HS-27A (cell line): ENCODE measurements around the gene GPR162.

Source experiments
- DNase-seq: peaks from one replicate; pipeline ENCODE4 v3.0.0-alpha.2; 2012; ENCODE audit warnings: low read depth, missing footprints

The GPR162 gene

DNA sequence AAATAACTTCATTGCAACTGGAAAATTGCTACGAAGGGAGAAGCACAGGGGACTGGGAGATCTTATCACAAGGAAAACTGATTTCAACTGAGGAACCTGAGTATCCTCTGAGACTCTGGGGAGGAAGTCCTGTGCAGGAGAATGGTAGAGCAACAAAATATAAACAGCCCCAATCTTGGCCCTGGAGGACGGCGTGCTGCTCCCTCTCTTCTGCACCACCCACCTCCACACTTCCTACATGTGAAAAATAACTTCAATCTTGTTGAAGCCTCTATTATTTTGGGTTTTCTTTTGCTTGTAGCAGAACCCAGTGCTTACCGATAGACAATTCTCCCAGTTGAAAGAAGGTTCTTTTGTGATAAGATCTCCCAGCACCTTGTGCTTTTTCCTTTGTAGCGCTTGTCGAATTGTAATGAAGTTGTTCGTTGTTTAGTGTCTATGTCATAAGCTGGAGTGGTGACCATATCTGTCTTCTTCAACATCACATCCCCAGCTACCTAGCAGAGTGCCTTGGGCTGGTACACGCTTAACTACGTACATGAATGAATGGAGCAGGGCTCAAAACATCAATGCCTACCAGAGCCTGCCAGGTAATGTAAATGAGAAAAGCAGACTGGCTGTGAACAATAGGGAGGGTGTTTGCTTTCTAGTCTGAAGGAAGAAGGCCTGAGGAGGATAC is 35.1 kb upstream of the GPR162 start:
- no peak for DNase-seq

- DNase-seq: no peak
These were observed 34.3 kb upstream of the GPR162 start for GRCh38 chr12:6787309-6787708.

- no peak for DNase-seq
These were observed 32.4 kb upstream of the GPR162 start, which contains the start of gene CD4 for GRCh38 chr12:6788972-6789924. TSS of gene CD4 (plus strand) at chr12:6789528. CDS start at chr12:6800139, 10,611 bp downstream.

DNA sequence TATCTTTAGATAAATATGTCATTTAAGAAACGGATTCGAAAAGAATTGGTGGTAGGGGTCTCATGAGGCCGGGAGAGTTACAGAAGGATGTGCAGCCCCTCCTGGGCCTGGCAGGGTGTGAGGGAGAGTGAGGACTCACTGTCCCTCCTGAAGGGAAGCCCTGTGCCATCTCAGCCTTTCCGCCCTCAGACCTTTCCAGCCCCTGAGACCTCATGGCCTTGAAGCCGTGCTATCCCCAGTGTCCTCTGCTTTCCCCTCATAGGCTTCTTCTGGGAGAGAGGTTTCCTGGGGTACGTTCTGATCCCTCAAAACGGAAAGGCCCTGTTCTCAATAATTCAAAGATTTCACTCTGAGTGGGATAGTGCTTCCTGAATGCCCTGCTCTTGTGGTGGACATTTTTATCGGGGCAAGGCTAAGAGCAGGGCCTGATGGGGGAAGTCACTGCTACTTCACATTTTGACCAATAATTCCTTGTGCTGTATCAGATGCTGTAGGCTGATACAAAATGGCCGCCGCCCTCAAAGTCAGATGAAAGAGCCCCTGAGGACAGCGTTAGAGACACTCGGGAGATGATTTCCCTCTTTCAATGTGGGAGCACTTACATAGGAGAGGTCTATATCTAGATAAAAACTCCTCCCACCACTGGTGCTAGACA is 31.0 kb upstream of the GPR162 start:
- DNase-seq: no peak

GRCh38 chr12:6791931-6792520 is 29.6 kb upstream of the GPR162 start:
- no peak for DNase-seq

DNA sequence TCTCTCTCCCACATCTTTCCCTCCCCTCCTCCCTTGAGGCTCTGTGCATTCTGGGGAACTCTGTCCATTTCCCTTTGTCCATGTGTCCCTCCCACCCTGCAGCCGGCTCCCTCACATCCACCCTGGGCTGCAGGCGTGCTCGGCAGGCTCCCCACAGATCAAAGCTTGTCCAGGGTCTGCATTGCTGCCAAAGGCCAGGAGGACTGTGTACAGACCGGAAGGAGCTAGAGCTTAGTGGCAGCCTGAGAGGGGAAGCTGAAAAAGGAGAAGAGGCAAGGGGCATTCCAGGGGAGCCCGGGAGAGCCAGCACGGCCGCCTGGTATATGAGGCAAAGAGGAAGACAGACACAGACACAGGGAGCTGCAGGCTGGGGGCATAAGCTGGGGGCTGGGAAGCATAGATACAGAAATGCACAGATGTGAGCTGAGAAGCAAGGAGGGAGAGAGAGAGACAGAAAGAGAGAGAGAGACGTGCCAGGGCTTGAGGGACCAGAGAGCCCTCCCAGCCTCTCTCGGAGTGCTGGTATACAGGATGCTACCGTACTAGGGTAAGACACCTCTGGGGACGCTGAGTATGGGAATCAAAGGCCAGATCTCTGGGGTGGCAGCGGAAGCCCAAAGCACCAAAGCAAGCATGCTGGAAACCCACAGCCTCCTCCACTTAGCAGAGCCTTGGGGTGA is 29.0 kb upstream of the GPR162 start:
- no peak for DNase-seq

- DNase-seq: no peak
These were observed 26.5 kb upstream of the GPR162 start for GRCh38 chr12:6795088-6795487.

GRCh38 chr12:6796576-6796975 is 25.0 kb upstream of the GPR162 start:
- DNase-seq: no peak

DNA sequence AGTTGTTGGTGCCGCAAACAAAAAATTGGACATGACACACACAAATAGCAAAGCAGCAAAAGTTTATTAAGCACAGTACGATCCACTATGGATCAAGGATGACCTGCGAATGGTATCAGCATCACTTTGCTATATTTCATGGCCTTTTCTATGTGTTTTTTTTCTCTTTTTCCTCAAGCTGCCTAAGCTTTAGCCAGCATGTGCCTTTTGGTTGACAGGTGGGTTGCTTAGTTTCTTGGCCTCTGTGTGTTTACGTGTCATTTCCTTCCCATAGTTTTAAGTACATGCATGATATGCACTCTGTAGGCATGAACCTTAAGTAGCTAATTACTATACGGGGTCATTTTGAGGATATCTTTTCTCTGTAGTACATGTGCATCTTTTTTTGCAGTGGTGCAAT is 22.5 kb upstream of the GPR162 start:
- DNase-seq: no peak

GRCh38 chr12:6807170-6807569 is 14.5 kb upstream of the GPR162 start:
- no peak for DNase-seq

GRCh38 chr12:6809056-6809455 is 12.6 kb upstream of the GPR162 start:
- DNase-seq: no peak

DNA sequence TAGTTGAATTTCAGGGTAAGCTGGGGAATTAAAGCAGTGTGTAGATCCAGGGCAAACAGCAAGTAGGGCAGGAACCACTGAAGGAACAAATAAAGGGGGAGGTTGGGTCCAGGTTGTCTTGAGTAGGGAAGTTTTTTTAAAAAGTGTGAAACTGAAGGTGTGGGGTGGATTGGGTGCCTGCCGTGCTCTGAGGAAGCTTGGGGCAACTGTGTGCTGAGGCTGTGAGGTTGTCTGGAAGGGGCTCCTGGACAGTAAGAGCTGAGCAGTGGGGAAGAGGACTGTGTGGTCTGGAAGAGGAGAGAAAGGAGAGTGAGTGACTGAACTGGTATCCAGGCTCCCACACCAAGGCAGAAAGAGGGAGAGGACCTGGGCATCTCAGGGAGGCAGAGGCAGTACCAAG is 10.9 kb upstream of the GPR162 start:
- no peak for DNase-seq

DNA sequence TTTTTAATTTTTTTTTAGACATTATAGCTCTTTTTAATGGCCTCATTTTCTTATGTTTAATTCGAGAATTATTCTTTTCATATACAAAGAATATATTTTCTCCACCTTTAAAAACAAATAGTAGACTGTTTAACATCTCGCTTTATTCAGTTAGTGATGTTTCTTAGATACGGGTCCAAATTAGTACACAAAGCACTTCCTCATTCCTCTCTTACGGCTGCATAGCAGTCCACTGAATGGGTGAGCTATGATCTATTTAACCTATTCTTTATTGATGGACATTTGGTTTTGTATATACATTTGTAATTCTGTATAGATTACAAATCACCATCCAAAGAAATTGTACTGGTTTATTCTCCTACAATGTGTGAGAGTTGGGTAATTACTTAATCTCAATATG is 8.3 kb upstream of the GPR162 start:
- DNase-seq: no peak

DNA sequence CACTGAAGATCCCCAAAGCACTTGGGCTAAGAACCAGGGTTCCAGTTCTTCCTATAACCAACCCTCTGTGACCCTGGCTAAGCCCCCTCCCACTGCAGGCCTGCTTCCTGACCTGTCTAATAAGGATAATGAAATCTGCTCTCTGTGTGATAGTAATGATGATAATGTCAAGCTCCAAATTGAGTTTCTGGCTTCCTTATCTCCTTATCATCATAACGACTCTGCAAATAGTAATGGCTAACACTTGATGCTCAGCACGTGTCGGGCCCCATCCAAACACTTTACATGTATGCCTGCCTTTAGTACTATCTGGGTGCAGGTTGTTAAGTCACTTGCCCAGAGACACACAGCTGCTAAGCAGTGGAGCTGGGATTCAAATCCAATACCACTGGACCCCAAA is 5.0 kb upstream of the GPR162 start:
- no peak for DNase-seq

DNA sequence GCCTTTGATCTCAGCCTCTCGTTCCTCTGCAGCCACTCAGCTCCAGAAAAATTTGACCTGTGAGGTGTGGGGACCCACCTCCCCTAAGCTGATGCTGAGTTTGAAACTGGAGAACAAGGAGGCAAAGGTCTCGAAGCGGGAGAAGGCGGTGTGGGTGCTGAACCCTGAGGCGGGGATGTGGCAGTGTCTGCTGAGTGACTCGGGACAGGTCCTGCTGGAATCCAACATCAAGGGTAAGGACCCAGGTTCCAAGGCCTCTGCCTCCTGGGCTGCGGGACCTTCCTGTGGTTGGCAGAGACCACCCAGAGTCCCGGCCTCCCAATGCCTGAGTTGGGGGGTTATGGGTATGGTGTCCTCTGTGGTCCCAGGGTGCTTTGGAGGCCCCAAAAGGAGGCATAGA is 4.5 kb upstream of the GPR162 start:
- no peak for DNase-seq

DNA sequence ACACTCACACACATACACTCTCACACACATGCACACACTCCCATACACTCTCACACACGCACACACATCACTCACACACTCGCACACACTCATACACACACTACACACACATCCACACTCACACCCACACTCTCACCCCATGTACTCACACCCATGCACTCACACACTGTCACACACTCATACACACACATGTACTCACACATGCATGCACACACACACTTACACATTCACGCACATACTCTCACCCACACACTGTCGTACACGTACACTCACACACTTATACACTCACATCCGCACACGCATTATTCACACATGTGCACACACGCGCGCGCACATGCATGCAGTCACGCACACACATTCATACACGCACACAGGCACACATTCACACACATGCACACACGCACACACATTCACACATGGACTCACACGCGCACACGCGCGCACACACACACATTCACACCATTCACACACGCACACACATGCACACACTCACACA is 3.9 kb upstream of the GPR162 start:
- DNase-seq: no peak

DNA sequence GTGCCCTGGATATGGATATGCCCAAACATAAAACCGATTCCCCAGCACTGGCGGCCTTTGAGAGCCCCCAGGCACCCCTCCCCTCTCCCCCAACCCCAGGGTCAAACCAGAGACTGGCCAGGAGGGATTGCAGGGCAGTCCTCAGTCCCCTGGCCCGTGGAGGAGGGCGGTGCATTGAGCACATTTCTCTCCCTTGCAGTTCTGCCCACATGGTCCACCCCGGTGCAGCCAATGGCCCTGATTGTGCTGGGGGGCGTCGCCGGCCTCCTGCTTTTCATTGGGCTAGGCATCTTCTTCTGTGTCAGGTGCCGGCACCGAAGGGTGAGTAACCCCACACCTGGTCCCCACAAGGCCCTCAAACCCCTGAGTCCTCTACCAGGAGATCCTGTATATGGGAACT is 3.4 kb upstream of the GPR162 start:
- no peak for DNase-seq

DNA sequence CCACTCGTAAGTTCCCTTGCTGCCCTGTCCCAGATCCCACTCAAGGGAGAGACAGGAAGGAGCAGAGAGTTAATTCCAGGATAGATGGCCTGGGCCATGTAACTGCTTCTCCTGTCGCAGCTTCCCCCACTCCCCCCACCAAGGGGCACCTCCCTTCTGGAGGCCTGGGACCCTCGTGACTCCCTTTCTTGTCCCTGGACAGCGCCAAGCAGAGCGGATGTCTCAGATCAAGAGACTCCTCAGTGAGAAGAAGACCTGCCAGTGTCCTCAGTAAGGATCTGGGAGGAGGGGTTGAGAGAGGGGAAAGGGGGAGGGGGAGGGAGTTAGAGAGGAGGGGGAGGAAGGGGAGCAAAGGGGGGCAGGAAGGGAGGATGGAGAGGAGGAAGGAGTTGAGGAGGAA is 3.0 kb upstream of the GPR162 start:
- no peak for DNase-seq

DNA sequence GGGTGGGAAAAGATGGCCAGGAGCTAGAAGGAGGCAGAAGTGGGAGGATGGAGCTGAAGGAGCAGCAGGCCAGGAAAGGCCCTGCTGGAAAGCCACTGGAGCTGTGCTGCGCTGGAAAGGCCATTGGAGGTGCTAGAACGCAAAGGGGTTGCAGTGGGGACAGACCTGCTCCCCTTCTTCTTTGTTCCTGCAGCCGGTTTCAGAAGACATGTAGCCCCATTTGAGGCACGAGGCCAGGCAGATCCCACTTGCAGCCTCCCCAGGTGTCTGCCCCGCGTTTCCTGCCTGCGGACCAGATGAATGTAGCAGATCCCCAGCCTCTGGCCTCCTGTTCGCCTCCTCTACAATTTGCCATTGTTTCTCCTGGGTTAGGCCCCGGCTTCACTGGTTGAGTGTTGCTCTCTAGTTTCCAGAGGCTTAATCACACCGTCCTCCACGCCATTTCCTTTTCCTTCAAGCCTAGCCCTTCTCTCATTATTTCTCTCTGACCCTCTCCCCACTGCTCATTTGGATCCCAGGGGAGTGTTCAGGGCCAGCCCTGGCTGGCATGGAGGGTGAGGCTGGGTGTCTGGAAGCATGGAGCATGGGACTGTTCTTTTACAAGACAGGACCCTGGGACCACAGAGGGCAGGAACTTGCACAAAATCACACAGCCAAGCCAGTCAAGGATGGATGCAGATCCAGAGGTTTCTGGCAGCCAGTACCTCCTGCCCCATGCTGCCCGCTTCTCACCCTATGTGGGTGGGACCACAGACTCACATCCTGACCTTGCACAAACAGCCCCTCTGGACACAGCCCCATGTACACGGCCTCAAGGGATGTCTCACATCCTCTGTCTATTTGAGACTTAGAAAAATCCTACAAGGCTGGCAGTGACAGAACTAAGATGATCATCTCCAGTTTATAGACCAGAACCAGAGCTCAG is 2.3 kb upstream of the GPR162 start:
- no peak for DNase-seq

DNA sequence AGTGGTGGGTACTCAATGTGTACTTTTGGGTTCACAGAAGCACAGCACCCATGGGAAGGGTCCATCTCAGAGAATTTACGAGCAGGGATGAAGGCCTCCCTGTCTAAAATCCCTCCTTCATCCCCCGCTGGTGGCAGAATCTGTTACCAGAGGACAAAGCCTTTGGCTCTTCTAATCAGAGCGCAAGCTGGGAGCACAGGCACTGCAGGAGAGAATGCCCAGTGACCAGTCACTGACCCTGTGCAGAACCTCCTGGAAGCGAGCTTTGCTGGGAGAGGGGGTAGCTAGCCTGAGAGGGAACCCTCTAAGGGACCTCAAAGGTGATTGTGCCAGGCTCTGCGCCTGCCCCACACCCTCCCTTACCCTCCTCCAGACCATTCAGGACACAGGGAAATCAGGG is 1.5 kb upstream of the GPR162 start:
- DNase-seq: no peak
